OCI-LY3 (cell line): ENCODE results near the gene MYL5.

Experiments
- H2AFZ ChIP-seq: fragments of 200-600, 300-600 bp; shearing (Covaris generic); 2 replicates; pipeline ENCODE4 v1.6.0; 2014; ENCODE audit warnings: antibody characterized with exemption, low read depth, low read length
- H3K27ac ChIP-seq: fragments of 200-600, 300-600 bp; sonication (generic); 2 replicates; pipeline ENCODE4 v1.5.1; 2014; ENCODE audit warnings: mild to moderate bottlenecking, low read length, moderate library complexity, mixed read lengths
- H3K27me3 ChIP-seq: fragments of 200-600, 300-600 bp; sonication (generic); 2 replicates; pipeline ENCODE4 v1.6.1; 2014; ENCODE audit warnings: low read depth, low read length, mixed read lengths
- H3K36me3 ChIP-seq: fragments of 200-600, 300-600 bp; sonication (generic); replicated peaks from 2 replicates; pipeline ENCODE3; 2014; ENCODE audit warnings: low read depth, low read length, mixed read lengths
- H3K4me1 ChIP-seq: fragments of 300-600, 200-600 bp; sonication (generic); 2 replicates; pipeline ENCODE4 v1.6.1; 2014; ENCODE audit warnings: low read length, mixed read lengths
- H3K4me2 ChIP-seq: fragments of 200-600, 300-600 bp; sonication (generic); 2 replicates; pipeline ENCODE4 v1.6.1; 2014; ENCODE audit warnings: low read length, mixed read lengths
- H3K4me3 ChIP-seq: fragments of 300-600, 200-600 bp; sonication (generic); 2 replicates; pipeline ENCODE4 v1.5.1; 2014; ENCODE audit warnings: antibody characterized with exemption, mild to moderate bottlenecking, low read length, moderate library complexity
- H3K79me2 ChIP-seq: fragments of 300-600, 200-600 bp; shearing (Covaris generic); 2 replicates; pipeline ENCODE4 v1.6.1; 2014; ENCODE audit warnings: mild to moderate bottlenecking, low read length, mixed read lengths
- H3K9ac ChIP-seq: fragments of 300-600, 200-600 bp; shearing (Covaris generic); 2 replicates; pipeline ENCODE4 v1.6.0; 2014; ENCODE audit warnings: mild to moderate bottlenecking, low read length, moderate library complexity
- H3K9me3 ChIP-seq: fragments of 200-600, 300-600 bp; shearing (Covaris generic); 2 replicates; pipeline ENCODE4 v1.6.1; 2014; ENCODE audit warnings: low read length, mixed read lengths; ENCODE audit not compliant: insufficient read depth
- H4K20me1 ChIP-seq: fragments of 200-600, 300-600 bp; sonication (generic); 2 replicates; pipeline ENCODE4 v1.6.1; 2016; ENCODE audit warnings: low read length, mixed read lengths; ENCODE audit not compliant: insufficient read depth
- EZH2phosphoT487 ChIP-seq: fragments of 200-600 bp; shearing (Covaris generic); IDR thresholded peaks from 2 replicates; pipeline ENCODE4 v1.6.1; 2018; ENCODE audit warnings: antibody characterized with exemption, mixed run types, low read depth
- TF ChIP-seq, protein P1 (sequence below): fragments of 200-600, 300-600 bp; sonication (generic); IDR thresholded peaks from 2 replicates; pipeline ENCODE4 v1.5.1; 2014; ENCODE audit warnings: antibody characterized with exemption, low read length, low read depth

MYL5 gene

DNA sequence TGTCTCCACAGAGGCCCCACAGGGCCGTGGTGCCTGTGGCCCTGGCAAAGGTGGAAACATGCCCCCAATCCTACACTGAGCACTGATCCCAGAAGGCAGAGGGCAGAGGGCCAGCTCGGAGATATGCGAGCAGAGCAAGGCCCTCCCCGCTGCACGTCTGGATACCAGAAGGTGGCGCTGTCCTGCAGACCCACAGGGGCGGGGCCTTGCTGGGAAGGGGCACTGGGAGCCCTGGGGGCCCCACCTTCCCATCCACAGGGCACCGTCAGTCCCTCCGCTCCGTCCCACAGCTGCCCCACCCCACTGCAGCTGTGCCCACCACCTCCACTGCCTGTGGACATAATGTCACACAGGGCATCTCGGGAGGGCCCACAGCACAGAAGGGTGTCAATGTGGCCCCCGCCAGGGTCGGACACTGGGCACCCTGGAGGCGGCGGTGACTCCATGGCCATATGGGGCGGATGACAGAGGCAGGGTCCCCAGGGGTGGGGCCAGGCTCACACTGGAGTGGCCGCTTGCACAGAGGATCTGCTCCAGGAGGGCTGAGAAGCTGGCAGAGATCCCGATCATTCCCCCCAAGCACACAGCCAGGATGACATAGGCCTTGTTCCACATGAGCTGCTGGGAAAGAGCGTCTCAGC lies 9.8 kb downstream of the MYL5 start:
- Histone ChIP-seq H3K27ac (no peak overlapping the region), H3K9ac (no peak overlapping the region), H3K79me2 (no peaks in the 10 kb centered on the region), H3K4me3 (no peak overlapping the region), H2AFZ (no peak overlapping the region), H4K20me1 (no peaks in the 10 kb centered on the region), H3K4me2 (no peak overlapping the region), H3K27me3 (no peaks in the 10 kb centered on the region), H3K4me1 (no peaks in the 10 kb centered on the region; the same call in 1 of the 2 replicates), H3K36me3 (no peaks in the 10 kb centered on the region), H3K9me3 (no peaks in the 10 kb centered on the region)
- TF ChIP-seq, protein P1, sequence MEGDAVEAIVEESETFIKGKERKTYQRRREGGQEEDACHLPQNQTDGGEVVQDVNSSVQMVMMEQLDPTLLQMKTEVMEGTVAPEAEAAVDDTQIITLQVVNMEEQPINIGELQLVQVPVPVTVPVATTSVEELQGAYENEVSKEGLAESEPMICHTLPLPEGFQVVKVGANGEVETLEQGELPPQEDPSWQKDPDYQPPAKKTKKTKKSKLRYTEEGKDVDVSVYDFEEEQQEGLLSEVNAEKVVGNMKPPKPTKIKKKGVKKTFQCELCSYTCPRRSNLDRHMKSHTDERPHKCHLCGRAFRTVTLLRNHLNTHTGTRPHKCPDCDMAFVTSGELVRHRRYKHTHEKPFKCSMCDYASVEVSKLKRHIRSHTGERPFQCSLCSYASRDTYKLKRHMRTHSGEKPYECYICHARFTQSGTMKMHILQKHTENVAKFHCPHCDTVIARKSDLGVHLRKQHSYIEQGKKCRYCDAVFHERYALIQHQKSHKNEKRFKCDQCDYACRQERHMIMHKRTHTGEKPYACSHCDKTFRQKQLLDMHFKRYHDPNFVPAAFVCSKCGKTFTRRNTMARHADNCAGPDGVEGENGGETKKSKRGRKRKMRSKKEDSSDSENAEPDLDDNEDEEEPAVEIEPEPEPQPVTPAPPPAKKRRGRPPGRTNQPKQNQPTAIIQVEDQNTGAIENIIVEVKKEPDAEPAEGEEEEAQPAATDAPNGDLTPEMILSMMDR: peak; percentile 67
- TF ChIP-seq EZH2phosphoT487: no peak

DNA sequence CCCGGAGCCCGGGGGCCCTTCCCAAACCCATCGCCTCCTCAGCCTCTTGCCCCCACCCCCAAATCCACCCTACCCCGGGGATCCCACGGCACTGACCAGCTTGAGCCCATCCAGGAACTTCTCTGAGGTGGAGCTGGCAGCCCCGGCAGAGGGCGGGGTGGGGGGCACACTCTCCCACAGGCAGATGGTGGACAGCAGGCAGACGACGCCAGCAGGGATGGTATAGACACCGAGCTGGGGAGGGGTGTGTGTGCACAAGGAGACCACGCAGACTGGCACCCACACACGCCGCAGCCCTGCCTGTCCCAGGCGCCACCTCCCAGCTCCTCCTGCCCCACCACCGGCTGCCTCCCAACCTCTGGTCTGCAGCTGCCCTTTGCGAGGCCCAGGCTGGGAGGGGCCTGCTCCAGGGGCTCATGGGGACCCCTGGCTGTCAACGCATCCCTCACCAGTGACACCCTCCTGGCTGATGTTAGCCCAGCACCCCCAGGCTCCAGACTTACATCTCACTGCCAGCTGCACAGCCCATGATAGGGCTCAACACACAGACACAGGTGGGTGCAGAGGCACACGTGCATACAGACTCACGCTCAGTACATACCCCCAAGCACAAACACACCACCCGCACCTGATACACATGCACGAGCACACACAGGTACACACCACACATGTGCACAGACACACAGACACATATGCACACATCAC lies 10.4 kb downstream of the MYL5 start:
- no peaks in the 10 kb centered on the region for H3K9me3 ChIP-seq
- no peaks in the 10 kb centered on the region for H3K27me3 ChIP-seq
- H3K4me2 ChIP-seq: no peak overlapping the region
- no peaks in the 10 kb centered on the region; the same call in 1 of the 2 replicates for H3K4me1 ChIP-seq
- TF ChIP-seq EZH2phosphoT487: no peak
- TF ChIP-seq, protein P1: no peak
- no peaks in the 10 kb centered on the region for H3K36me3 ChIP-seq
- no peak overlapping the region for H3K9ac ChIP-seq
- no peak overlapping the region for H3K4me3 ChIP-seq
- no peaks in the 10 kb centered on the region for H3K79me2 ChIP-seq
- no peaks in the 10 kb centered on the region for H4K20me1 ChIP-seq
- H3K27ac ChIP-seq: no peak overlapping the region
- no peak overlapping the region for H2AFZ ChIP-seq

DNA sequence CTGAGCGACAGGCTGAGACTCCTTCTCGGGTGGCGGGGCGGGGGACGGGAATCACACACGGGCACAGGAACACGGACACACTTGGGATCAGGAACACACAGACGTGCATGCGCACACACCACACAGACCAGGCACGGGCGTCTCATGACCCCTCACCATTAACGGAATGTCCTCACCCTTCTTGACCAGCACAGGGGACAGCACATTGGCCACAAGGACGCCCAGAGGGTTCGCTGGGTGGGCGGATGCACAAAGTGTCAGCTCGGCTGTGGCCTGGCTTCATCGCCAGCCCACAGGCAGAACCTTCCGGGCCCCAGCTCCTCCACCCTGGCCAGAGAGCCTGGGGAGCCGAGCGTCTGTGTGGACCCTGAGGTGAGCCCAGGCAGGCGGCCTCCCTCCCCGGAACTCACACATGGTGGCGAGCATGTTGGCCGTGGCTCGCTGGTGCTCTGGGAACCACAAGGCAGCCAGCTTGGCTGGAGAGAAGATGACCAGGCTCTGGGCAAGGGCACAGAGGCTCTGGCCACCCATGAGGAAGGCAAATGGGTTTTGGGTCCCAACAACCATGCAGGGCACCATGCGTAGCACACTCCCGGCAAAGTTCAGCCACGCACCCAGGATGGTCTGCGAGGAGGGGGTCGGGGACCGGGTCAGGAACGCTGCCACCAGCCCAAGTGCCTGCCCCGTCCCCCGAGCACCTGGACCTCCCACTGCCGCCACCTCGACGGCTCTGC lies 11.5 kb downstream of the MYL5 start:
- Histone ChIP-seq H3K4me3 (no peak overlapping the region), H3K27ac (no peak overlapping the region), H2AFZ (no peak overlapping the region), H3K27me3 (no peaks in the 10 kb centered on the region), H3K4me2 (no peak overlapping the region), H3K36me3 (no peaks in the 10 kb centered on the region), H4K20me1 (no peaks in the 10 kb centered on the region), H3K9ac (no peak overlapping the region), H3K9me3 (no peaks in the 10 kb centered on the region), H3K4me1 (no peaks in the 10 kb centered on the region; the same call in 1 of the 2 replicates), H3K79me2 (no peaks in the 10 kb centered on the region)
- TF ChIP-seq, protein P1: no peak
- no peak for TF ChIP-seq EZH2phosphoT487

DNA sequence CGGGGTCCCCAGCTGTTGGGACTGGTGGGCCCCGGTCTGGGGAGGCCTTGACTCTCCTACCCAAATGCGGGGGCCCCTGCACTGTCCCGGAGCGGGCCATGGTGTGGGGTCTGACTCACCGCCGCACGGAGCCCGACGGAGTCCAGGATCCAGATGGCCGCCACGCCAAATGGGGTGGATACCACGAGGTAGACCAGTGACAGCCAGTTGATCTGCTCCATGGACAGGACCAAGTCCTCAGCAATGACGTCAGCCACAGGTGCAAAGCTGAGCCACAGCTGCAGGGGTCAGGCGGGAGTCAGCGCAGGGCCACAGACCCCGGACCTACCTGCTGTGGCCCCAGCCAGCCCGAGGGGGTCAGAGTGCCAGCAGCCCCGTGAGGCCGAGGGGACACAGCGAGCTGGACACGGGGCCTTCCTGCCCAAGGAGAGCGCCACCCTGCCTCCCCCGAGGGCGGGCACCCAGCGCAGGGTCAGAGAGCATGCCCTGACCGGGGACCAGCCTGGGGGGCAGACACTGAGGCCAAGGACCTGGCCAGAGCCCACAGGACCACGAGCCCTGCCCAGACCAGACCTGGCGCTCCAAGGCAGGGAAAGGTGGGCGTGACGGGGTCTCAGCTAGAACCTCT lies 12.2 kb downstream of the MYL5 start:
- H3K9ac ChIP-seq: no peak overlapping the region
- no peak overlapping the region for H3K4me3 ChIP-seq
- no peak overlapping the region for H3K27ac ChIP-seq
- H4K20me1 ChIP-seq: no peaks in the 10 kb centered on the region
- no peak overlapping the region for H3K4me2 ChIP-seq
- no peaks in the 10 kb centered on the region for H3K27me3 ChIP-seq
- H2AFZ ChIP-seq: no peak overlapping the region
- H3K9me3 ChIP-seq: no peaks in the 10 kb centered on the region
- no peaks in the 10 kb centered on the region for H3K36me3 ChIP-seq
- no peaks in the 10 kb centered on the region for H3K79me2 ChIP-seq
- no peaks in the 10 kb centered on the region; the same call in 1 of the 2 replicates for H3K4me1 ChIP-seq
- TF ChIP-seq, protein P1: no peak
- no peak for TF ChIP-seq EZH2phosphoT487
